ENCODE measurements around the gene IGFBP2.

Gene IGFBP2

GRCh38 chr2:216688731-216689340, 55.6 kb downstream of the IGFBP2 start:
- DNase-seq = no peak

DNA sequence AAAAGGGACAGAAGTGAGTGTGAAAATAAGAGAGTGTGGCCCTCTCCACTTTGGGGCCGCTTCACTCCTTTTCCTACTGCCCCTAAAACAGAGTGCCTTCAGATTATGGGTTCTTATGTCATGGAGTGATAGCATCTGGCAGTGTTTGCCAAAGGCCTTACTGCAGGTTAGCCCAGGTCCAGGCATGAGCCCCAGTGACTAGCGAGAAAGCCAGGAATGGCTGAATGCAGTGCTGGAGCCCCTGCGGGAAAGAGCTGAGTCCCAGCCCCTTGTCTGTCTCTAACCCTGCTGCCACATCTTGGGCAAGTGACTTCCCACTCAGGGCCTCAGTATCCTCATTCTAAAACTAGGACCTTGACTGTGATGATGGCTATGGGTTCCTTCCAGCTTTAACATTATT, 56.2 kb downstream of the IGFBP2 start:
- no peak for DNase-seq

DNA sequence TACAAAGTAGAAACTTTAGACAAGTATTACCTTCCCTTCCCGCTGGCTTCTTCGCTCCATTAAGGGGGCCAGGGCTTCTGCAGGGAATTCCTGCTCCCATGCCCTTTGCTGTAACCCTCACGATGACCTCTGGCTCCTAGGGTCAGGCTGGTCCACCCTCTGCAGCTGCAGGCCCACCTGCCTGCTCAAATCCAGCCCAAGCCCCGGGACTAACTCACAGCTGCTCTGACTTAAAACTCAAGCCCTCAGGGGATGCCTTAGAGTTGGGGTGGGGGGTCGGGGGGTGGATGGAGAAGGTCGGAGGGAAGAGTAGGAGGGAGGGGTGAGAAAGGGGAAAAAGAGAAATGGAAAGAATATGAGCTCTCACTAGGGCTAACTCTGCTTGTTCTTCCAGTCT, 57.2 kb downstream of the IGFBP2 start:
- no peak for DNase-seq

DNA sequence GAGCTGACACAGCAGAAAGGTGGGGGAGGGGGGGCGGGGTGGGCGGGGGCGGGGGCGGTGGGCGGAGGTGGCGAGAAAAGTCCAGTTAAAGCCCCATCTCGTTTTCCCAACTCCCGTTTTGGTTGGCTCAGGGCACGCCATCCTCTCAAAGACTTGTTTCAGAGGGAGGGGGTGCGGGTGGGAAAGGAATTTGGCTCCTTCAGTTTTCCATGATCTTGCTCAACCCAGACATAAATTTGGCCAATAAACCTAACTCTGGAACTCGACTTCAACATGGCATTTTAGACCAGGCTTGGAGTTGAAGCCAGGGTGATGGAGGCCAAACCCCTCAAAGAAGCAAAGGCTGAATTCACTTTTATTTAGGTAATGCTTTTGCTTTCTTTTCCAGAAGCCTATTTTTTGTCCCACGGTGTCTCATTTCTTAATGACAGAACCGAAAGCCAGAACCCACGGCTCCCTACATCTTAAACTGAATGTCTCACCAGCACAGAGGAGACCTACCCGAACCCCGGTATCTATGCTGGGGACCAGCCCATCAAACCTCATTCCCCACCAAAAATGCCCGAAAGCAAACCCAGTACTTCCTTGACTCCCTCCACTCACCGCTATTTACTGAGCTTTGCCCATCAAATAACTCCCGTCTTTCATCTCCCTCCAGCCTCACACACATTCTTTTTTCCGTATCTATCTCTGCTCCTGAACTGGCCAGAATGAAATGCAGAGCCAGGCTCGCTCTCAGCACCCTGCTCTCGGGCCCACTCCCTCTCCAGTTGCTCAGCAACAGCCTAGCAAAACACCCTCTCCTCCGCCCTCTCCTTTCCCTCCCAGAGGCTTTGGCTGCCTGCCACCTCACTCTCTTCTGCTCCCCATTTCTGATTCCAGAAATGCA, 57.9 kb downstream of the IGFBP2 start:
- peak; percentile 15 for DNase-seq

DNA sequence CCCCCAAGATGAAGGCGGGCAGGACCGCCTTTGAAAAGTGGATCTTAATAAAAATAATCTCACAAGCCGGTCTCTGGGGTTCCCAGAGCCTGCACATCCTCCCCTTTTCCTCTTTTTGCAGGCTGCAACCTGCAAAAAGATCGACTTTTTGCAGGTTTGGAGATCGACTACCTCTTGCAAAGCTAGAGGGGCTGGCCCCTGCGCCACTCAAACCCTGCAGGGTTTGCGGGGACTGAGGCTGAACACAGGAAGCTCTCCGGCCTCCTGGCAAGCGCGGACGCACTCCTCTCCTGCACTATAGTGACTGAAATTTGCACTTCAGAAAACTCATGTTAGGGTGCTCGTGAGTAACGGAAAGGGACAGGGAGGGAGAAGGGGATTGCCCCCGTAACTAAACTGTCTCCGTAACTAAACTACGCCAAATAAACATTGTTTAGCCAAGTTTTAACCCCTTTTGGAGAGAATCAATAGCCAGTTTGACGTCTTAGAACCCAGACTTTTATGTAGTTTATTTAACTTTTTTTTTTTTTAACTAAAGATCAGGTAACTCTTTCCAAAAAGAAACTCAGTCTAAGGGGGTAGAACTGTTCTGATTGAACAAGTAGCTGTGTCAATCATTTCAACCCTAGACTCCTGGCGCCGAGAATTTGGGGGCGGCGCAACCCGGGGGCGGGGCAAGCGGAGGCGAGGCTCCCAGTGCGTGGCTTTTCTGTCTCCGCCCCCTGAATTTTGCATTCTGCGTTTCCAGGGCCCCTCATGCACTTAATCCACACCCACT, 59.6 kb downstream of the IGFBP2 start:
- DNase-seq = peak; percentile 42

GRCh38 chr2:216693414-216694080, 60.3 kb downstream of the IGFBP2 start:
- DNase-seq = no peak

- peak; percentile 5 for DNase-seq
Measured at GRCh38 chr2:216694082-216694825, 61.0 kb downstream of the IGFBP2 start.

GRCh38 chr2:216694826-216695217, 61.6 kb downstream of the IGFBP2 start:
- DNase-seq = no peak

DNA sequence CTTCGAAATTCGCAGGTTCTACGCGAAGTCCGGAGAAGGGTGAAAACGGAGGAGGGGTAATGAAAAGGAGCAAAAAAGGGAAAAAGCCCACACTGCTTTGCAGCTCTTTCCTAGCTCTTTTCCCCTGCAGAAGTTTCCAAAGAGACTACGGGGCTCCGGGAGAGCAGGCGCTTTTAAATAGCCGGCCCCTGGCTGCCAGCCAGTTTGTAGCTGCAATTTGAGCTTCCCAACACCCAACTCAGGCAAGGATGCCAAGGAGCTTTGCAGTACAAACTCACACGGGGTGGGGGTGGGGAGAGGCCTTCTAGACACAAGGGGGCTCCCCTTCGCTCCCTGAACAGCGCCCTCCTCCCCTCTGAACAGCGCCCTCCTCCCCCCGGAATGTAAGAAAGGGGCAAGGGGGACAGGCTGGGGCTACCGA, 62.2 kb downstream of the IGFBP2 start, which contains the start of gene IGFBP5:
Gene IGFBP5 (minus strand): TSS at position 149 of the 421 bp plus-strand sequence. CDS start 774 bp downstream, outside the sequence.
- DNase-seq = no peak

- no peak for DNase-seq
Measured at GRCh38 chr2:216696321-216696720, 63.1 kb downstream of the IGFBP2 start.

DNA sequence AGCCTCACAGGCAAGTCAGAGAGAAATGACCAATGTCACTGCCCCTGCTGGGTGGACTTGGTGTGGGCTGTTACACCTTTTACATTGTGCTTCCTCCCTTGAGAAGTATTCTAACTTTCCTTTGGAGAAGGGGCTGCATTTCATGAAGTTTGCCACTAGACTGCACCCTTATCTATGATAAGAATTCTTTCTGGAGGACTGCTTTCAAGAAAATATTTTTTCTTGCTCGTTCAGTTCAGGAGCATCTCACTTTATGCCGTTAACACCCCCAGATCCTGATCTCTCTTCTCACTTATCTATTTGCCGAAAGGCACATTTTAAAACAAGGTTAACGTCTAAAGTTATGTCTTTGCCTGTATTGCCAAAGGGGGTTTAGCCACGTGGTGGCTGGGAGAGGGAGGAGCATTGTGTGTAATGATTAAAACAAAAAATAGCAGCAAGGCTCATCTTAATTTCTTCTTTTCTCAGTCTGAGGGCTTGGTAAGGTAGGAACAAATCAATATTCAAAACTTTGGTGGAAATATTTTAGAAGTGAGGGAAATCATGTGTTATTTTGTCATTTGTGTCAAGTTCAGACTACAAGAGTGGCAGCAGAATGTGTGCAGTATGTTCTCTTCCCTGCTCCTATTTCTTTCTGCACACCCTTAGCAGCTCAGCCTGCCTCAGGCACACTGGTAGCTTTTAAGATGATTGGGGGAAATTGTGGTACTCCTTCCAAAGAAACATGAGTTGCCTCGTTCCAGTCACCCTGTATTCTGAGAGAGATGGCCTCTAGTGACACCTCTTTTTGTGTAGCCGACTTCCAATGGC, 63.7 kb downstream of the IGFBP2 start:
- no peak for DNase-seq

DNA sequence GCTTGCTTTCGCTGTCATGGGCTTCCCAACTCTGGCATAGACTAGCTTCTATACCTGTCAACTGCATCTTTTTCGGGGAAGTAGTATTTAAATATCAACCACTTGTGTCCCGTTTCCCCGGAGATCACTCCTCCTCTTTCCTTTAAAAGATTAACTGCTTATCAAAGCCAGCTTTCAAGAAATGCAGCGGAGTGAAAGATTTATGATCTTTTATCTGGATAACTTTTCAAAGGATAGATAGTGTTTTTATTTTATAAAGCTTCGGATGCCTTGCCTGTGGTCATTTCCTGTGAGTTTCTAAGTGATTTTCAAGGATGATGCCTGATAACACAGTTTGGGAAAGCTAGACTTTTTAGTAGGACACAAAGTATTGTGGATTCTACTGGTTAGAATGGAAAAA, 65.1 kb downstream of the IGFBP2 start:
- DNase-seq = no peak

DNA sequence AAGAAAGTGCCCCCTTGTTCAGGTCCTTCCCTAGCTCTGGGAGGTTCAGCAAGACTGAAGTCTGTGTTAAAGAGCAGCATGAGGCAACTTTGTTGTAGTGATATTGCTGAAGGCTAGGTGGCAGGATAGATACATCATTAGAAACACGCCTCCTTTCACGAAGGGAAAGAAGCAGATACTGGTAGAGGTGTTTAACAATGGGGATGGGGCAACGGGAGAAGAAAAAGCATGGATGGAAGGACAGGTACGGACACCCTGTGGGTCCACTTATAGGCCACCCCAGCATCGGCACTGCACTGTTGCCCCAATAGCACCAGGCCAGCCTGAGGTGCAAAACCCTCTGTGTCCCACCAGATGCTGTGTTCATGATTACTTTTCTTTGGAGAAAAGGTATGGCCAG, 65.7 kb downstream of the IGFBP2 start:
- peak; percentile 26 for DNase-seq

DNA sequence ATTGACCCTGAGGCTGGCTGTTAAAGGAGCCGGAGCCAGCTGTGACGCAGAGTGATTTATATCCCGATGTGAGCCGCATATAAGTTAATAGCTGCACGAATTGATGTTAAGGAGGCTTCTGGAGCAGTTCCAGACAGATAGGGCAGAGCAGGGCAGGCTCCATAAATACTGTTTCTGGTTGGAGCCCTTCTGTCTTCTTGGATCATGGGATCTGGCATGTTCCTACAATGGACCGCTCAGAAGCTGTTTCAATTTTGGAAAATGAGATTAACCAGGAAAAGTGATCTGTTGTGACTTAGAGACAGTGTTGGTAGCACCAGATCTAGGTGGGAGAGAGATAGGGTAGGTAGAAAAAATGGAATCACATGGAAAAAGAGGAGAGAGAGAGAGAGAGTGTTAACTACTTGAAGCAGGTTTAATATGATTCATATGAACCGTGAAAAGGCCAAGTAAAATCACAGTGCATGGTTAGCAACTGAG, 66.9 kb downstream of the IGFBP2 start:
- DNase-seq = no peak

GRCh38 chr2:216700781-216701180, 67.6 kb downstream of the IGFBP2 start:
- DNase-seq = no peak

GRCh38 chr2:216701544-216701943, 68.3 kb downstream of the IGFBP2 start:
- DNase-seq = no peak

GRCh38 chr2:216702756-216703155, 69.5 kb downstream of the IGFBP2 start:
- no peak for DNase-seq

DNA sequence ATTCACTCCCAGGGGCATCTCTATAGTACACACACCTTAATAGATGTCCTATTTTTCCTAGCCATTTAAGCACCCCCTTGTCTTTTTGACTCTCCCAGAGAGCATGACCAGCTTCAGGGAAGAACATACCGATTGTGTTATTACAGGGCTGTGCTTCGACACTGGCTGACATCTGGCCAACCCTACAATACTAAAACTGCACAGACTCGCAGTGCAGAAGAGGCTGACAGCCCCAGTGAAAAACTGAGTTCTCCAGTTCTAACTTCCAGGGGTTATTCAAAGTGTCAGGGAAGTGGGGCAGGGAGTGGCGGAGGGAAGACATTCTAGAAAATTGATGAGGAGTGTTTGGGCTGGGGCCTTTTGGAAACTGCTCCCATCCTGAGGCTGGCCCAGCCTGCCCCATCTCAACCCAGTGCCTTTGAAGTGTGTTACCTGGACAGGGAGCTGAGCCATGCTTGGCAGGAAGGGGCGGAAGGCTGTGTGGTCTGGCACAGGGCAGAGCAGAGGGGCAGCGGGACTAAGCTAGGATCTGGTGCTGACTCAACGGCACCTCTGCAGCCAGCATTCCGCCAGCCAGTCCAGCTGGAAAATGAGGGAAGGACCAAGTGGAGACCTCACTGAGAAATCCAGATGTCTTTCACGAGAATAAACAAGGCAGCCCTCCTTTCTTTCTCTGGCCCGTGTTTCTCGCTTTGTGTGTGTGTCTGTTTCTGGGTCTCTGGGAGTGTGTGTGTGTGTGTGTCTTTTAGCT, 77.5 kb downstream of the IGFBP2 start:
- DNase-seq = no peak

DNA sequence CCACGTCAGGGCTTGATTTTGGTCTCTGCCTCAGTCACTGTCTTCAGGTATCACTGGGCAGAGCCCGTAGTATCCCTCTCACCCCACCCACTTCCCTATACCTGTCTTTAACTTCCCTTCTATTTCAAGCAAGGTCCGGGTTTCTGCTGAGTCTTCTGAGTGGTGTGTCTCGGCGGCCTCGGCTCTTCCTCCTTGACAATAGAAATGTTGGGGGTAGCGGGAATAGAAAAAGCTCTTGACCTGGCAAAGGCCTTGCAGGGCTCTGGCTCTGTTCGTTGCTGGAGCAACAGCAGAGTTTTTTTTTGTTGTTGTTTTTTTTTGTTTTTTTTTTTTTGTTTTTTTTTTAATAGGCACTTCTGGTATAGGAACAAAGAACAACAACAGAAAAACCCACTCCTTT, 78.1 kb downstream of the IGFBP2 start:
- DNase-seq = no peak

DNA sequence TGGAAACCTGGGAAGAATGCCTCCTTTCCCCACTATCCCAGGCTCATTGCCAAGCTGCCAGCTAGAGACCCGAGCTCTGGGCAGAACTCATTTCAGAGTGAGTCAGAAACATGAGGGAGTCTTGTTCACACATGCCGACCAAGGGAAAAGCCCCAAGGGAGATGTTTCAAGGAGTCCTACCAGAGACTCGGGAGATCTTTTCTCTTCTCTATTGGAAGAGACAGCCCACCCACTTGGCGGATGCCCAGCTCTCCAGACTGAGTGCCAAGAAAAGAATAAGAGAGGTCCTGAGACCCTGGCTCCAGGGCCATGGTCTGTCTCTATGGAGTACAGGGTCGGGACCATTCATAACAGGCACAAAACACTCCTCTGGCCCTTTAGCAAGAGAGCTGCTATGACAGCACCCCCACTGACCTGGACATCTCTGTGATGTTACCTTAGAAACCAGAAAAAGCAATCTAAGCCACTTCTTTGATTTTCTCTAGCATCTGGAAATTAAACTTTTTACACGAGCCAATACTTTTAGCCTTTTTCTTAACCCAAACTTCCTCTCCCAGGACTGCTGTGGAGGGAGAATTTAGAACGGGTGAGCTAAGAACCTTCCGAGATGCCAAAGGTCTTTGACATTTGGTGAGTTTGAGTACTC, 80.6 kb downstream of the IGFBP2 start:
- DNase-seq = no peak
